ENCODE data around the gene LYSMD2.

DNA sequence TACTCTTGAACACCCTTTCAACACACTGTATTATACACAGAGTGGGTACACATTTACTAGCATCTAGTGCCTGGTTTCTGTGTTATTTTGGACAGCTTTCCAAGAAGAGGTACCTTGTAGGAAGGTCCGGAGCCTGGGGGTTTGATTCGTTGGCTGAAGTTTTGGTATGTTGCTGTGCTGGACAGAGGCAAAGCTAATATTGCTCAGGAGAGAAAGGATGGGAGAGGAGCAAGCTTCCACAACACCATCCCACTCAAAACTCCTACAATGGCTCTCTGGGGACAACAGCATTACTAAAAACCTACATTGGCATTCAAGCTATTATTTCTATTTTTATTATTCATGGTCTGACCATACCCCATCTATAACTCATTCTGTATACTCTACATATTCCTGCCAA lies 1.1 kb upstream of the LYSMD2 start:
- TF ChIP-seq POLR2A (IDR thresholded peaks at IDR 0.05) (no peak), CTCF (IDR thresholded peaks at IDR 0.05) (no peak)

Data from right lobe of liver (tissue), 4 donors.